GM21381 (cell line): Measurements from ENCODE around the gene SETBP1.

Experiments used
- ATAC-seq: cut with Tn5 transposase; IDR thresholded peaks from one replicate; pipeline ENCODE4 v1.9.1; 2021; ENCODE audit warnings: mild to moderate bottlenecking, moderate library complexity; ENCODE audit not compliant: unreplicated experiment

Gene SETBP1

DNA sequence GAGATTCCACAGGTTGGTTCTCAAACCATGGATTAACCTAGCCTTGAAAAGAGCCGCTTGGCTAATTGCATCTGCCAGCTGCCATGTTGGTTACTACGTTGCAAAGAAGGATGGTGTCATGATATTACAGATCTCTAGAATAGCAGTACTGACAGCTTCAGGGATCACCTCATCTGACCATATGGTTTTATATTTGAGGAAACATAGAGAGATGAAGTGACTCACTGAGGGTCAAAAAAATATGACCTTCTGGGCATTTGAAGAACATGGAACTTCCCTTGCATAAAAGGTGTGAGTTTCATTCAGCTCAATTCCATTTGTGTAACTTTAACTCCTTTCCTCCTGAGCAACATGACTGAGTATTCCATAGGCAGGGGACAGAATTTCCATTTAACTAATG lies 242.3 kb downstream of the SETBP1 start:
- no peak for ATAC-seq

DNA sequence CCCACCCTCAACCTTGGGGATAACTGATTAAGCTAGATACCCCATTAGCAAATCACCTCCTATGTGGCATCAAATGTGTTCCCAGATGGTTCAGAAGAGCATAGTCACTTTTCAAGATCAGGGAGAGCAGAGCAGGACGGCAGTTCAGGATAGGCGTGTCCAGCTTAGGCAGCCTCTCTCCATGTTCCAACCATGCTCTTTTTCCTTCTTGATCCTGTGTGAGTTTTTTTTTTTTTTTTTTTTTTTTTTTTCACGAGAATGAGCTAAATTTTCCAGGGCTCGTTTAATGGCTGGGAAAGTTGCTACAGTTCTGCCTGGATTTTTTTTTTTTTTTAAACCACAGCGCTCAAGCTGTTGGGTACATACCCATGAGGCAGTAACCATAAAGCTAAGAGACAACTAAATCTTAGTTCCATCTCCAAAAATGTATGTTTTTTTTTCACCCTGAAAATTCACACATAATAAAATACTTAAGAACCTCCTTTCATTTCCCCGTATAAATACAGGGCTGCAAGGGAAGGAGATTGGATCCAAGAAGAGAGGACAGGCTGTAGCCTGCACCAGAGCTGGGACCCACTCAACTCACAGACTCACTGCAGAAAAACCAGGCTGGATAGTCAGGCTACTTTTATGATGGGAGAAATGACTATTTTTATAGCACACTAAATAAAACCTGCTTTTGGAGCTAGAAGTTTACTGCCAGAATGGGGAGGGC lies 244.3 kb downstream of the SETBP1 start:
- no peak for ATAC-seq

DNA sequence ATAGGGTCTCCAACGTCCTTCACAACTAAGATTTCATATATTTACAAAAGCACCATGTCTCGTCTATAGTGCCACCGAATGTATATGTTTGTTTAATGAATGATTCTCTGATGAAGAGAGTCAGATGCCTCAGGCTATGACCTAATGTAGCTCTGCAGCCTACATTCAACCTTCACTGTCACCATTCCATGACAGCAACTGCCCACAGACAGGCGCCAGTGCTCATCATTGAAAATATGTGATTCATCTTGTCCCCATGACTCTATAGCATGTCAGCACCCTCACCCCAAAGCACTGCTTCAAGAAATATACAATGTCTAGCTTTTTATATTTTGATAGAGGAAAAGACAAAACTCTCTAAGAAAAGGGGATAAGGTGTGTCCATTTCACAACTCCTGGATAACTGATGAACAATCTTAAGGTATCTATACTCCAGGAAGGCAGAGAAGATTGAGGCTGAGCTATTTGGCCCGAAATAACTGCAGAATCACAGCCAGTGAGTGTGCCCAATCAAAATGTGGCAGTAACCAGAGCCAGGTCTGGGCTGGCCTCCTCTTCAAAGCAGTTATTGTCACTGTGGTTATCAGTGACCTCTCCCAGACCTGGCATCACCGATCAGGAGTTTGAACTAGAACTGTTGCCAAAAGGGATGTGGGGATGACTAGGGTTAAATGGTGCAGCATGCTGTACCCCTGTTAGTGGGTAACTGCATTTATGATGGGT lies 246.6 kb downstream of the SETBP1 start:
- no peak for ATAC-seq

DNA sequence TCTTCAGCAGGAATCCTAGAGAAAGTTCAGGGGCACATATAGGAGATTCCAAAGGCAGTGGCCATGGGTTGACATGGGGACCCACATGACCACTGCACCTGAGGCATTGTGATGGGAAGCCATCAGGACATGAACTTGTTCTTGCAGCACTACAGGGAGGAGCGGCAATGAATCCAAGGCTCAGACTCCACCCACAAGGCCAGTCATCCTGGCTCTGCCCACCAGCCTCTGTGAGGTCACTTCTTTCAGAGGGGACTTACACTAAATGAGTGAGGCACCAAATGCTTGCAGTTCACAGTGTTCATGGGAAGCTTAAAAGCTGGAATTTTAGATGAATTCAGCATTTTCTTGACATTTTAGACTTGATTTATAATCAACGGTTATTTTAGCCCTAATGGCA lies 254.2 kb downstream of the SETBP1 start:
- no peak for ATAC-seq

DNA sequence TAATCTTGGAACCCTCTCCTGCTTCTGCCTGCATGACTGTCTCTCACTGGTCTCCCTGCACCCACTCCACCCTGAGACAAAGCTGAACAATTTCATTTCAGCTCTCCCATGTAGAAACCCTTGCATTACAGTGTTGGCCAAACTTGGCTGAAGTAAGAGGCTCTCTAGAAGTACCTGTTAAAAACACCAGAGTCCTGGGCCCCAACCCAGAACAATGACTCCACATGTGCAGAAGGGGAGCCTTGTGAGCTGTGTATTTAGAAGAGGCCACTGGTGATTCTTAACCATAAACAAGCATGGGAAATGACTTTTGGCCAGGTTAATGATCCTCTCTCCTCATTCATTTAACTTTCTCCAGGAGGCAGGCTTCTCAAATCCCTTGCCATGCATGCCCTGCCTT lies 254.8 kb downstream of the SETBP1 start:
- ATAC-seq = no peak

DNA sequence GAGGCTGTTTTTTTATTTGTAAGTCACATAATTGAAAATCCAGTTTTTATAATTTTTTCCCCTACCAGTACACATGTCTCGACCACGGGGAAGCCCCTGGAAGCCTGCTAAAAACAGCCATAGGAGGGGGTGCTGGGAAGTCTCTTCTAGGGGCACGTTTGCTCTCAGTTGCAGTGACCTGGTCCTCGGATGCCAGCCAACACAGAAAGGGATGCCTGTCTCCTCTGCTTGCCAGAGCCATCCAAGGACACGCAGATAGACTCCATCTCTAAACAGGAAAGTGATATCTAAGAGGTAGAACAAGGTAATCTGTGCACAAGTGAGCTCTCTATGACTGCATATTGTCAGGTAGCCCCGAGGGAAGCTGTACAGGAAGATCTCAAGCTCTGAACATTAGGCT lies 255.8 kb downstream of the SETBP1 start:
- ATAC-seq = no peak

DNA sequence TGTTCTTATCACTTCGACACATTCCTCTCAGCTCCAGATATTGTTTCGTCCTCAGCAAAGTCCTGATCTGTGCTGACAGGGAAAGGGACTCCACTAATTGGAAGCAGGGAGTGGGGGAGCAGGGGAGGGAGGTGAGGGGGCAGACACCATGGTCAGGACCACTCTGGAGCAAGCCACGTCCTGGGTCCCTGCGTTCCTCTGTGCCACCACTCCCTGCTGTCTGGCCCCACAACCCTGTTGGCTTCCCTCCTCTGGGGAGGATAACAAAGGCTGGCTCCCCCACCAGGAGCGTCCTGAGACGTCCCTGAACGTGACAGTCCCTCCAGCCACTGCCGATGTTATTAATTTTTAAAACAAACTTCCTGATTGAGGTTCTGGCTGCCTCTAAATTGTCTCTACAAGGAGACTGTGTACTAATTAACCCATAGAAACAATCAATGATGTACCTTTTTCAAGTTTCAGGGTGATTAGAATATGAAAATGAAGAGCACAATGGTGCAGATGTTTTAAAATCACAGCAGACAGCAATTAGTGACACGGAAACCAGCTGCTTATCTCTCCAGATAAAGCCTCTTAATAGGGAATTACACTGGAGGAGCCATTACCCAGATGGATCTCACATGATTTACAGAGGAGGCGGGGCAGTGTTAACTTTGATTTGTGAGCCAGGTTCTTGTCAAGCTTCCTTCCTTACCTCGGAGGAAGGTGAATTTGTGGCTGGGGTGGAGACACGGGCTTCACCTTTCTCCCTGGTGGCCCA lies 257.5 kb downstream of the SETBP1 start:
- no peak for ATAC-seq

DNA sequence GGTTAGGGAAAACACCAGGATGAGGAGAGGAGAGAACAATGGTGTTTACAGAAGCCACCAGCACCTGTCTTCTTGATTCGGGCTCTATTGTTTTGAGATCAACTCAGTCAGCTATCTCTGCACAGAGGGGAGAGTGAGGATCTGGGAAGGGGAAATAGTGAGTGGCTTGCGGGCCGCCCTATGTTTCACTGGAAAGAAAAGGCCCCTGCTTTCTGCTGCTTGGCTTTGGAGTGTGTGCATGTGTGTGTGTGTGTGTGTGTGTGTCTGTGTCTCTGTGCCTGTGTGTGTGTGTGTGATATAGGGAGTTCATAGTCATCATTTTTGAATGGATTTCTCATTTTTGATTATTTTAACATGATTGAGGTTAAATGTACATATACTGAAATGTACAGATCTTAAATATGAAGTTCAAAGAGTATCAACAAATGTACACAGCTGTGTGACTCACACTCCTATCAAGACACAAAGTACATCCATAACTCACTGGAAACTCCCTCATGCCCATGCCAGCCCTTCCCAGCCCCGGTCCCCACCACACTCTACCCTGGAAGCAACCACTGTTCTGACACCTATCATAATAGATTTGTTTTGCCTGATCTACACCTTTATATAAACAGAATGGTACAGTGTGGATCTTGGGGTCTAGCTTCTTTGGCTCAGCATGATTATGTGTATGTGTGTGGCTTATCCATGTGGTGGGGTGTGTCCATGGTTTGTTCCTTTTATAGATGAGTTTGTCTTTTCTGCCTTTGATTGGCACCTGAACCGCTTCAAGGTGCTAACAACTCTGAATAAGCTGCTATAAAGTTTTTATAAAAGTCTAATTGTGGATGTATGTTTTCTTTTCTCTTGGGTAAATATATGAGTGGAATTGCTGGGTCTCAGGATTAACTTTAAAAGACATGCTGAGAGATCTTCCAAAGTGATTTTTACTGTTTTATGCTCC lies 258.3 kb downstream of the SETBP1 start:
- ATAC-seq = no peak

DNA sequence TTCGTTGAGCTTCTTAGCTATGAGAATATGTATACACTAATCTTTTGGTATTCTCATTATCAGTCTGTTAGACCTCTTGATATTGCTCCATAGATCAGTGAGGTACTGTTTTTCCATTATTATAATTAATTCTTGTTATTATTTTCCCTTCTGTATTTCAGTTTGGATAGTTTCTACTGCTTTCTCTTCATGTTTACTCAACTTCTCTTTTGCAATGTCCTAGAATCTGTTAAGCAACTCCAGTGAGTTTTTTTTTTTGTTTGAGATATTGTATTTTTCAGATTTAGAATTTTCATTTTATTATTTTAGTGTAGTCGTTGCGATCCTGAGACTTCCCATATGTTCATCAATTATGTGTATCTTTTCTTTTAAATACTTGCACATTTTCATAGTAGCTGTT lies 260.8 kb downstream of the SETBP1 start:
- no peak for ATAC-seq

DNA sequence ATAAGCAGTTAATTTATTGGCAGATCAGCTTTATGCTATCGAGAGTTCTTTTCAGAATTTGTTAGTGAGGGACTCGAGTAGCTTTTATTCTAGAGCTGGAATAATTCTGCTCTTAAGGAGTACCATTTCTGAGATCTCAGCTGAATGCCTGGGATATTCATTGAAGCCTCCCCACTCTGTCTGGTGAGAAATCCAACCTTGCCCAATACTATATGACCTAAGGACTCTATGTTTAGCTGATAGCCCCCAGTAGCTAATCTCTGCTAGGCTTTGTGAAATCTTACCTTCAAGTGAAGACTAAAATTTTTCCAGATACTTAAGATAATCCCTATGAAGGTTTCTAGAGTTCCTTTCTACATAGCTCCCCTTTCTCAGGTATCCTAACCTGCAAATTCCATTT lies 261.4 kb downstream of the SETBP1 start:
- ATAC-seq = no peak

DNA sequence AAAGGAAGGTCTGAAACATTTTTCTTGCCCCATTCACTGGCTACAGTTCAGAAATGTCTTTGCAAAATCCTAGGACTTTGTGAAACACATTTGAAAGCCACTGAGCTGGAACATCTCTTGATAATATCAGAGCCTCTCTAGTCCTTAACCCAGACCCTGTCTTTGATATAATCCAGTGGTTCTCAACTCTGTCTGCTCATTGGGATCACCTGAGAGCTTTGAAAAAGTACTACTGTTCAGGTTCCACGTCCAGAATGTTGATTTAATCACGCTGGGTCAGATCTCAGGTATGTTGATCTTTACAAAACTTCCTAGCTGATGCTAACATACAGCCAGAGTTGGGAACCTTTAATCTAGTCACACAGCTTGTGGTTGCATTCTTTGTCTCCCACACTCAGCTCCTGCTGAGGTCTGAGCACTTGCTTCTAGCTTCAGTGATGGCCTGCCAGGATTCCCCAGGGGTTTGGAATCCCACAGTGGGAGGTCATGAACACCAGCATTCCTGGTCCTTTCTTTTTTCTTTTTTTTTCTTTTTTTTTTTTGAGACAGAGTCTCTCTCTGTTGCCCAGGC lies 262.7 kb downstream of the SETBP1 start:
- no peak for ATAC-seq

DNA sequence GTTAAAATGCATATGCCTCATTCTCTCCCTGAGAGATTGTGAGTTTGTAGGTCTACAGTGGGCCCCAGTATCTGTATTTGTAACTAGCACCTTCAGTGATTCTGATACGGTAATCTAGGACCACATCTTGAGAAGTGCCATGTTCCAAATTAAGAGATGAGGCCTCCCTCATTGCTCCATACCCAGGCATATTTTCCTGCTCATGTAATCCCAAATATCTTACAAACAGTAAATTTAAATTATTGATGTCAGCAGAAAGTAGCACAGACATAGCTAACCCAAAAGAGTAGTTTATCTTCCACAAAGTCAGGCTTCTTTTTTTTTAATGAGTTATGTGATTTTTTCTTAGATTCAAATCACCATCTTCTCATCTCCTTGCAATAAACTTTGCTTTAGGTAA lies 263.8 kb downstream of the SETBP1 start:
- no peak for ATAC-seq

DNA sequence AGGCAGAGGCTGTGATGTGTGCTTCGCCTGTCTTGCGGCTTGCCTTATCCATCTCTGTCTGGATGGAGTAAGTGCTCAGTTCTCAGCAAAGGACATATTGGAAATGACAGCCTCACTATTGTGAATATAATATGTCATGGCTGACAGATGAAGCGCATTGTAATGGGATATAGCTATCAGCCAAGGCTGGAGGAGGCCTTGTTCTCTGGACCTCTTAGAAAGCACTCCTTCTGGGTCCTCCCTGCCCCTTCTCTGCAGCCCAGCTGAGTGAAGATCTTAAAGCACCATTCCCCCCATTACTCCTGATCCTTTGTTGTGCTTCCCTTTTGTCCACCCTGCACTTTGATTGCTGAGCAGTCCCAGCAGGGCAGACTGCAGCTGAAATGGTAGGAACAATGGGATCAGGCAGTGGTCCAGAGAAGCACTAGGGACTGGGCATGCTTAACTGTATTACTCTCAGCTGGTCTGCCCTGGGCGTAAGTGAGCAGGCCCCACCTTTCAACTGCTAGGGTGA lies 265.3 kb downstream of the SETBP1 start:
- ATAC-seq = no peak

DNA sequence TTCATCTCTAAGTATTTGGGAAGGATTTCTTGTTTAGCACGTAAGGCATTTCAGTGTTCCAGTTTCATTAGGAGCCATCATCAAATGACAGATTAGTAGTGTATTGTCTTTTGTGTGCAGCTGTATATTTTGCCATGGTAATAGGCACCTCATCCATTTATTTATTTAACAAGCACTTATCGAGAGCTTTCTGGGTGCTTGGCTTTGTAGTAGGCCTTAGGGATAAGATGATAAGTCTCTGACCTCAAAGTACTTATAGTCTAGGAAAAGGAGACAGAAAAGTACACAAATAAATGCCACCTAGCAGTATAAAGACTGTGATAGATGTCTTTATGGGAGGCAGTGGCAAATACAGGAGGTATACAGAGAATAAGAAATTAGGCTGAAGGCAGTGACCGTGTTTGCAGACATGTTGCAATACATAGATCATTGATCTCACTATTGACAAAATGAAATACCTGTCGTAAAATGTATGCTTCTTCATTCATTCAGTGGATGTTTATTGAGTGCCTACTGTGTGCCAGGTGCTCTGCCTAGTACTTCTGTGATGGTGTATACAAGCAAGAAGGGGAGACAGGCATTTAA lies 265.9 kb downstream of the SETBP1 start:
- ATAC-seq = no peak

DNA sequence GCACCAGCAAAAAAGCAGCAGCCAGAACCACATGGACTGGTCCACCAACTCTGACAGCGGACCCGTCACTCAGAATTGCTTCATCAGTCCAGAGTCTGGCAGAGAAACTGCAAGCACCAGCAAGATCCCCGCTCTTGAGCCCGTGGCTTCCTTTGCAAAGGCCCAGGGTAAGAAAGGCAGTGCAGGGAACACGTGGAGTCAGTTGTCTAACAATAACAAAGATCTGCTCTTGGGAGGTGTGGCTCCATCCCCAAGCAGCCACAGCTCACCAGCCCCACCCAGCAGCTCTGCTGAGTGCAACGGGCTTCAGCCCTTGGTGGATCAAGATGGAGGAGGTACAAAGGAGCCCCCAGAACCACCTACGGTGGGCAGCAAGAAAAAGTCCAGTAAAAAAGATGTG lies 269.3 kb downstream of the SETBP1 start:
- ATAC-seq = no peak

DNA sequence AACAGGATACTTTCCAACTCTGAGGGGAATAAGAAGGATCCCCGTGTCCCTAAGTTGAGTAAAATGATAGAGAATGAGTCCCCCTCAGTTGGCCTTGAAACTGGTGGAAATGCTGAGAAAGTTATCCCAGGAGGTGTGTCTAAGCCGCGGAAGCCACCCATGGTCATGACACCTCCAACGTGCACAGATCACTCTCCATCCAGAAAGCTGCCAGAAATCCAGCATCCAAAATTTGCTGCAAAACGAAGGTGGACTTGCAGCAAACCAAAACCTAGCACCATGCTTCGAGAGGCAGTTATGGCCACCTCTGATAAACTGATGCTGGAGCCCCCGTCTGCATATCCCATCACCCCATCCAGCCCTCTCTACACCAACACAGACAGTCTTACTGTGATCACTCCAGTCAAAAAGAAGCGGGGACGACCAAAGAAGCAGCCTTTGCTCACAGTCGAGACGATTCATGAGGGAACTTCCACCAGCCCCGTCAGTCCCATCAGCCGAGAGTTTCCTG lies 270.1 kb downstream of the SETBP1 start:
- ATAC-seq = no peak

DNA sequence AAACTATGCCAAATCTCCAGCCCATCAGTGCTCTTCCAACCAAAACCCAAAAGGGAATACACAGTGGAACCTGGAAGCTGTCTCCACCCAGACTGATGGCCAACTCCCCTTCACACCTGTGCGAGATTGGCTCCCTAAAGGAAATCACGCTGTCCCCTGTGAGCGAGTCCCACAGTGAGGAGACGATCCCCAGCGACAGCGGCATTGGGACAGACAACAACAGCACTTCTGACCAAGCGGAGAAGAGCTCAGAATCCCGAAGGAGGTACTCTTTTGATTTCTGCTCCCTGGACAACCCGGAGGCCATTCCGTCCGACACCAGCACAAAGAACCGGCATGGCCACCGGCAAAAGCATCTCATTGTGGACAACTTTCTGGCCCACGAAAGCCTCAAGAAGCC lies 271.1 kb downstream of the SETBP1 start:
- no peak for ATAC-seq

DNA sequence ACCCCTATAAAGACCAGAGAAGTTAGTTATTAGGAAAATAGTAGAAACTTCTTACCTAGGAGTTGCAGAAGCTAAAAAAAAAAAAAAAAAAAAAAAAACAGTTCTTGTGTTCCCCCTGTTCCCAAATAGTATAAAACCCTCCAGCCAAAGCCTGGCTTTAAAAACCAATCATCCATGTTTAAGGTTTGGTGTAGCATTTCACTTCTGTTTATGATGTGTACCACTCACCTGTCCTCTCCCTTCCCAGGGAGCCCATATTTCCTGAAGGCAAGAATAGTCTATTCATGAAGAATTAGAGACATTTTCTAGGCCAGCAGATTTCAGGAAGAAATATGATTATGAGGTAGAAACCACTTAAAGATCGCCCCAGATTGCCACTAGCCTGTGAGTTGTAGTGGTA lies 273.6 kb downstream of the SETBP1 start:
- no peak for ATAC-seq

DNA sequence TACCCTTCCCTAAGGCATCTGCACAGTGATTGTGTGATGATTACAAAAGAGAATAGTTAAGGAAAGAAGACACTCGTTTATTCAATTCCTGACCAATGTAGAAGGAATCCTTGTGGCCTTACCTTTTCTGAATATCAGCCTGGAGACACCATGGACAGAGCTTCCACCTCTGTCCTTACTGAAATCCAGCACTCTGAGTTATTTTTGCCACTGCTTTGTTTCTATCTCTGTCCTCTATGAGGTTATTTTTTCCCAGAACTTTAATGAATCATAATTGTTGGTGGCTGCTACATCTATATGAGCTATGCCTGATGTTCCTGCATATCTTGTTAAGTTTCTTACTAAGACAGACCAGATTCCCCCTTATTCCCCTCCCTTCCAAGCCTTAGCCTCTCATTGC lies 275.1 kb downstream of the SETBP1 start:
- ATAC-seq = no peak

DNA sequence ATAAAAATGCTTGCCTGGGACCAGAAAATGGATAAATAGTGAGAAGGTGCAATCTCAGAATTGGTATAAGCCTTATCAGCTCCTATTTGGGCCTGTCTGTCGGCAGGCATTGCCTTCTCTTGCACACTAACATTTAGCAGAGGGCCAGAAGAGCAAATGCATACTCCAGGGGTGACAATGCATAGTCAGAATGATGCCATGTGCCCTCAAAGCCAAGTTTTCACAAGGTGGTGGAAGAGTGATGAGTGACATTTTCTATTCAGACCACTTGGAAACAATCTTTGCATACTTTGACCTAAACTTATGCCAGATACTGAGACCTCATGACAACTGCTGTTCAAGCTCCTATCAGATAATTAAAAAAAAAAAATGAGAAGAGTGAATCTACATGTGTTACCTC lies 276.3 kb downstream of the SETBP1 start:
- ATAC-seq = no peak
